Fibroblast of lung (primary cell): Measurements from ENCODE around the gene GPR68. TPM values are rescaled to one million over a fixed set of nuclear protein-coding genes. Genes with fewer than 3 reads are reported as not detected.

Experiments
- DNase-seq, 2 donors: peaks; one replicate each; pipeline versions ENCODE4 v3.0.0 to v3.0.0-alpha.2; 2010; ENCODE audit warnings: low read depth in 2 of 2
- H2AFZ ChIP-seq: 2 replicates; pipeline ENCODE4 v1.5.1; 2012; ENCODE audit warnings: low read length, control low read depth, inconsistent platforms
- H3K27ac ChIP-seq: 2 replicates; pipeline ENCODE4 v1.5.1; 2011; ENCODE audit warnings: low read length, control low read depth; ENCODE audit not compliant: insufficient read depth
- H3K27me3 ChIP-seq: 2 replicates; pipeline ENCODE4 v1.5.1; 2011; ENCODE audit warnings: mild to moderate bottlenecking, low read length; ENCODE audit not compliant: control insufficient read depth, insufficient read depth
- H3K36me3 ChIP-seq: 2 replicates; pipeline ENCODE4 v1.5.1; 2011; ENCODE audit warnings: low read length; ENCODE audit not compliant: control insufficient read depth, insufficient read depth
- H3K4me1 ChIP-seq: 2 replicates; pipeline ENCODE4 v1.5.1; 2011; ENCODE audit warnings: low read length; ENCODE audit not compliant: control insufficient read depth, insufficient read depth; ENCODE audit errors: extremely low read depth
- H3K4me2 ChIP-seq: 2 replicates; pipeline ENCODE4 v1.5.1; 2011; ENCODE audit warnings: low read length, control low read depth; ENCODE audit not compliant: insufficient read depth; ENCODE audit errors: extremely low read depth
- H3K4me3 ChIP-seq, 4 experiments: fragments of 200-600 bp in 1 of 4; sonication (generic) in 1 of 4; replicated peaks in 1 of 4; 2 replicates each; pipeline ENCODE4 v1.5.1; 2011 to 2016; ENCODE audit warnings: low read length in 4 of 4, low read depth in 3 of 4, mild to moderate bottlenecking in 3 of 4, control low read depth in 2 of 4, inconsistent platforms in 1 of 4, mixed read lengths in 1 of 4; ENCODE audit not compliant: insufficient read depth in 1 of 4; ENCODE audit errors: control extremely low read depth in 1 of 4
- H3K79me2 ChIP-seq: 2 replicates; pipeline ENCODE4 v1.5.1; 2012; ENCODE audit warnings: mild to moderate bottlenecking, low read length, inconsistent platforms; ENCODE audit not compliant: control insufficient read depth, insufficient read depth
- H3K9ac ChIP-seq: 2 replicates; pipeline ENCODE4 v1.5.1; 2011; ENCODE audit warnings: mild to moderate bottlenecking, low read length, control low read depth; ENCODE audit not compliant: insufficient read depth
- H3K9me3 ChIP-seq: 2 replicates; pipeline ENCODE4 v1.5.1; 2012; ENCODE audit warnings: low read depth, low read length; ENCODE audit not compliant: control insufficient read depth, insufficient read depth
- H4K20me1 ChIP-seq: 2 replicates; pipeline ENCODE4 v1.5.1; 2011; ENCODE audit warnings: low read length; ENCODE audit not compliant: control insufficient read depth, insufficient read depth; ENCODE audit errors: extremely low read depth
- EZH2 ChIP-seq: IDR thresholded peaks from 2 replicates; pipeline ENCODE4 v1.5.1; 2012; ENCODE audit warnings: low read length, control low read depth, mild to moderate bottlenecking; ENCODE audit errors: missing control alignments
- polyA plus RNA-seq, 2 donors: library from polyadenylated mRNA; depleted of rRNA in 1 of 2; stranded (reverse) in 1 of 2; unstranded in 1 of 2; fragments of >200 nt; gene quantifications; 2 replicates each; pipeline ENCODE4 v1.2.1, GENCODE V29; 2011 to 2012; ENCODE audit warnings: missing spikeins in 1 of 2
- total RNA-seq: library from RNA; depleted of rRNA; stranded (reverse); fragments of >200 nt; gene quantifications from 2 replicates; pipeline ENCODE4 v1.2.1, GENCODE V29; 2014
- TF ChIP-seq, protein P1 (sequence below), 2 donors: IDR thresholded peaks in 1 of 2; conservative IDR thresholded peaks in 1 of 2; 1 replicate in 1 of 2; 2 replicates in 1 of 2; pipeline ENCODE4 v1.5.1; 2011 to 2012; ENCODE audit warnings: low read length in 2 of 2, control low read depth in 1 of 2, inconsistent platforms in 1 of 2, low read depth in 1 of 2, mild to moderate bottlenecking in 1 of 2

The GPR68 gene
- total and polyA plus RNA-seq, 2 donors (not counting 1 experiment from before 2014, with no cell fraction given), result 0.37 to 0.66 TPM

DNA sequence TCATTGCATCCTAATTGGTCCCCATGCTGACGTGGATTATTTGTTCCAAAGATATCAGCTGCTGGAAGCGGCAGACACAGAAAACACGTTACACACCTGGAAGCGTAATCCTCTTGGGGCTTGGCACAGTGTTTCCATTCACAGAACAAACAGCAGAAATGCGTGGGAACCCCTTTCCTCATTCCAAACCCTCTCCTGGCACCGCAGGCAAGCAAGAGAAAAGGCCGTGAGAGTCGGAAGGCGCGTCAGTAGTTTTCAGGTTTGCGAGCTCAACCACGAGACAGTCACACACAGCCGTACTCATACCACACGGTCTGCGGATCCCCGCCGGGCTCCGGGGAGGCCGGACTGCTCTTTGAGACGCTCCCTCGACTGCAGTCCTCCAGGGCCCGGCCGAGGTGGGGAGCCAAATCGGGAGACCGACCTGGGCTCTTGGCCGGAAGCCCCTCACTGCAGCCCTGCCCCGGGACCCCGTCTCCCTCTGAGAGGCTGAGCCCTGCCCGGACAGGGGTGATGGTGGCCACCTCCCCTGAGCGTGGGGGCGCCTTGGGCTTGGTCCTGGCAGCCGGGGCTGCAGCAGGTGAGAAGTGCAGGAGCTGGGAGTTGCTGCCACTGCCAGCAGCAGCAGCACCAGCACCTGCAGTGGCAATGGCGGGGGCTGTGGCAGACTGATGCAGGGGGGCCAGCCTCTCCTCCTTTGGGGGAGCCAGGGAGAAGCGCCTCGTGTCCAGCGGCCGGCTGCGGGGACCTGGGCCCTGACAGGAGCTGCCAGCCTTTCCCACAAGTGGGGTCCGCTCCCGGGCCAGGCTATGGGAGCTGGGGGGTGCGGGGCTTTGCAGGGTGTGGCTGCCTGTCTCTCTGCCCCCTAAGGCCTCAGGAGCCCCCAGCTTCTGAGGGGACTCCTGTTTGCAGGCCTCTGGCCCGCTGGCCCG is 28.1 kb upstream of the GPR68 start:
- no peak overlapping the region for H3K27ac ChIP-seq
- no peaks in the 10 kb centered on the region for H3K9me3 ChIP-seq
- no peak overlapping the region for H3K4me3 ChIP-seq
- peaks cover 6% of the 10 kb centered on the region for H3K4me1 ChIP-seq
- H2AFZ ChIP-seq, result no peak overlapping the region
- H3K27me3 ChIP-seq, result no peaks in the 10 kb centered on the region
- DNase-seq, result no peak
- no peak for TF ChIP-seq EZH2
- TF ChIP-seq, protein P1, sequence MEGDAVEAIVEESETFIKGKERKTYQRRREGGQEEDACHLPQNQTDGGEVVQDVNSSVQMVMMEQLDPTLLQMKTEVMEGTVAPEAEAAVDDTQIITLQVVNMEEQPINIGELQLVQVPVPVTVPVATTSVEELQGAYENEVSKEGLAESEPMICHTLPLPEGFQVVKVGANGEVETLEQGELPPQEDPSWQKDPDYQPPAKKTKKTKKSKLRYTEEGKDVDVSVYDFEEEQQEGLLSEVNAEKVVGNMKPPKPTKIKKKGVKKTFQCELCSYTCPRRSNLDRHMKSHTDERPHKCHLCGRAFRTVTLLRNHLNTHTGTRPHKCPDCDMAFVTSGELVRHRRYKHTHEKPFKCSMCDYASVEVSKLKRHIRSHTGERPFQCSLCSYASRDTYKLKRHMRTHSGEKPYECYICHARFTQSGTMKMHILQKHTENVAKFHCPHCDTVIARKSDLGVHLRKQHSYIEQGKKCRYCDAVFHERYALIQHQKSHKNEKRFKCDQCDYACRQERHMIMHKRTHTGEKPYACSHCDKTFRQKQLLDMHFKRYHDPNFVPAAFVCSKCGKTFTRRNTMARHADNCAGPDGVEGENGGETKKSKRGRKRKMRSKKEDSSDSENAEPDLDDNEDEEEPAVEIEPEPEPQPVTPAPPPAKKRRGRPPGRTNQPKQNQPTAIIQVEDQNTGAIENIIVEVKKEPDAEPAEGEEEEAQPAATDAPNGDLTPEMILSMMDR (conservative IDR thresholded peaks at IDR 0.05 in 1 of 2, IDR thresholded peaks at IDR 0.05 in 1 of 2; ENCODE audit: low read depth in 1 of 2, low read length in 2 of 2), result no peak
- no peaks in the 10 kb centered on the region for H3K79me2 ChIP-seq
- H3K36me3 ChIP-seq, result no peaks in the 10 kb centered on the region
- H3K9ac ChIP-seq, result no peak overlapping the region
- H4K20me1 ChIP-seq, result no peaks in the 10 kb centered on the region
- H3K4me2 ChIP-seq, result no peak overlapping the region

- Histone ChIP-seq H3K9me3 (no peaks in the 10 kb centered on the region), H3K9ac (no peak overlapping the region), H3K4me3 (no peak overlapping the region), H3K27me3 (no peaks in the 10 kb centered on the region), H2AFZ (no peak overlapping the region), H3K27ac (no peak overlapping the region), H3K36me3 (no peaks in the 10 kb centered on the region), H3K79me2 (no peaks in the 10 kb centered on the region), H3K4me2 (no peak overlapping the region), H3K4me1 (peaks cover 6% of the 10 kb centered on the region), H4K20me1 (no peaks in the 10 kb centered on the region)
- no peak for DNase-seq
- TF ChIP-seq, protein P1 (conservative IDR thresholded peaks at IDR 0.05 in 1 of 2, IDR thresholded peaks at IDR 0.05 in 1 of 2; ENCODE audit: low read depth in 1 of 2, low read length in 2 of 2), result no peak
- no peak for TF ChIP-seq EZH2
These were observed 27.1 kb upstream of the GPR68 start for GRCh38 chr14:91271639-91272038.

DNA sequence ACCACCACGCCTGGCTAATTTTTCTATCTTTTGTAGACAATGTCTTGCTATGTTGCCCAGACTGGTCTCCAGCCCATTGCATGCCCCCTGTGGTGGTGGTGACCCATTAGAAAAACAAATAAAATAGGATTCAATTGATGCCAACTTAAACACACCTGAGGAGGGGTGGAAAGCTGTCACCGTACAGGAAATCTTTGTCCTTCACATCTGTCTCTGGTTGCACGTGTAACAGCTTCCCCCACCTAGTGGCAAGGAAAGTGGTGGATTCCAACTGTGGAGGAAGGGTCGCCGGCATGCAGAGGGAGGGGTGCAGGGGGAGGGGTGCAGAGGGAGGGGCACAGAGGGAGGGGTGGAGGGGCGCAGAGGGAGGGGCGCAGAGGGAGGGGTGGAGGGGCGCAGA is 26.1 kb upstream of the GPR68 start:
- no peak overlapping the region for H3K9ac ChIP-seq
- H2AFZ ChIP-seq, result no peak overlapping the region
- H3K79me2 ChIP-seq, result no peaks in the 10 kb centered on the region
- no peaks in the 10 kb centered on the region for H3K36me3 ChIP-seq
- TF ChIP-seq, protein P1 (conservative IDR thresholded peaks at IDR 0.05 in 1 of 2, IDR thresholded peaks at IDR 0.05 in 1 of 2; ENCODE audit: low read depth in 1 of 2, low read length in 2 of 2), result no peak
- TF ChIP-seq EZH2, result no peak
- H3K9me3 ChIP-seq, result no peaks in the 10 kb centered on the region
- H4K20me1 ChIP-seq, result no peaks in the 10 kb centered on the region
- no peak overlapping the region for H3K4me2 ChIP-seq
- DNase-seq, result no peak
- no peaks in the 10 kb centered on the region for H3K27me3 ChIP-seq
- H3K27ac ChIP-seq, result no peak overlapping the region
- peaks cover 6% of the 10 kb centered on the region for H3K4me1 ChIP-seq
- H3K4me3 ChIP-seq, result no peak overlapping the region
